Kidney capillary endothelial cell (primary cell): ENCODE data around the gene KDELR3.

Experiments
- DNase-seq: peaks from one replicate; pipeline ENCODE4 v3.0.0-alpha.2; 2018; ENCODE audit warnings: low spot score

Gene KDELR3

DNA sequence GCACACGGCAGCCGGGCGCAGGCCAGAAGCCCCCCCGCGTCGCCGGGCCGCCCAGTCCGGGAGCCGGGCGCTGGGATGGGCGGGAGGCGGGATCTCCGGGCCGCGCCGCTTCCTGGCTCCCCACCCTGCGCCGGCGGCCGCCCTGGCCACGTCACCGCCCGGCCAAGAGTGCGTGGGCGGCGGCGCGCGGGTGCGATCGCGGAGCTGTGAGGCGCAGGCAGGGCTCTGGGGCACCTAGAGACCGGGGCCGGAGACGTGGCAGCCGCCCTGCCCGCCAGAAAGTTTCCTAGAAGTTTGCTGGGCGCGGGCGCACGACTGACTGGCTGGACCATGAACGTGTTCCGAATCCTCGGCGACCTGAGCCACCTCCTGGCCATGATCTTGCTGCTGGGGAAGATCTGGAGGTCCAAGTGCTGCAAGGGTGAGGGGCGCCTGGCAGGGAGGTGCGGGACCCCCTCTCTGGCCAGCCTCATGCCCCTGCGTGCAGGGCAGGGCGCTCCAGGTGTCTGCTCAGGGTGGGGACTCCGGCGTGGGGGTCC lies at the start of gene KDELR3:
Gene KDELR3, plus strand, starts transcription at position 193 of the 539 bp plus-strand sequence. Its CDS starts 138 bp downstream, at position 331.
- peak; percentile 66 for DNase-seq

DNA sequence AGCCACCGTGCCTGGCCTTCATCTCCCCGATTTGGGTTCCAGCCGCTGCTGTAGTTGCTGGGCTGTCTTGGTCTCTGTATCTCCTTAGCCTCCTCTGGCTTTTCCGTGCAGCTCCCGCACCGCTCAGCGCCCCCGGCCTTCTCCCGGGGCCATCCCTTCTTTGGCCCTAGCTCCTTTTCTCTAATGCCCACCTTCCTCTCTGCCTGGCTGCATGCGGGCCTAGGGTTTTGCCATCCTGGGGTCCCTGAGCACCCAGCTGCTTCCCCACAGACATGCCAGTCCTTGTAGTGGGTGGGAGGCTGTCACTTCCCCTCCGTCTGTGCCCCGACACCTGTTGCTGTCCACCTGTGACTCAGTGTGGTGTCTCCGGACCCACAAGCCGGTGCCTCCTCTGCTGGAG lies 49.3 kb upstream of the KDELR3 start:
- no peak for DNase-seq

DNA sequence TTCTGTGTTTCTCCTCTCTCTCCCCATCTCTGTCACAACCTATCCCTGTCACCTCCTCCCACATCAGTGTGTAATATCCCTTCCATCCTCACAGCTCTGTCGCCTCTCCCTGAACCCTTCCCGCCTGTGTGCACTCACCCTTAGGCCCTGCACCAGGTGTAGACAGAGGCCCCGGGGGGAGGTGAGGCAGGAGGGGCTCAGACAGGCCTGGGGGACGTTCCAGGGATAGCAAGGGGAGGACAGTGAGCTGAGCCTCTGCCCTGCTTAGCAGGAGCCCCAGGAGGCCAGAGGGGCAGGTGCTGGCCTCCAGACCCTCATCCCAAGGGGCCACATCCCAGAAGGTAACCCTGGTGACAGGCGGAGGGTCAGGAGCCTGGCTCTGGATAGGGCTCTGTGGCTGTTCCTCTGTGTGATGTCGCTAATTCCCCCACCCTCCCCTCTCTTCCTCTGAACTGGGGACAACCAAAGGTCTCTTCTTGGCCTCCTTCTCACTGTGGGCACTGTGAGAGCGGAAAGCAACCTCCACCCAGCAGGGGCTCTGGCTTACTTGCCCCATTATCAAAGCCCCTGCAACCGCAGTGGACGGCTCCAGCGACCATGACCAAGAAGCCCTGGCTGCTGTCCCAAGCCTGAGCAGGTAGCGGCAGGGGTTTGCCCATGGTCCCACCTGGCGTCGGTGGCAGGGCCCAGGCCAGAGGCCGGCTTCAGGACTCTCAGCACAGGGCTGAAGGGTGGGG lies 48.6 kb upstream of the KDELR3 start:
- no peak for DNase-seq

DNA sequence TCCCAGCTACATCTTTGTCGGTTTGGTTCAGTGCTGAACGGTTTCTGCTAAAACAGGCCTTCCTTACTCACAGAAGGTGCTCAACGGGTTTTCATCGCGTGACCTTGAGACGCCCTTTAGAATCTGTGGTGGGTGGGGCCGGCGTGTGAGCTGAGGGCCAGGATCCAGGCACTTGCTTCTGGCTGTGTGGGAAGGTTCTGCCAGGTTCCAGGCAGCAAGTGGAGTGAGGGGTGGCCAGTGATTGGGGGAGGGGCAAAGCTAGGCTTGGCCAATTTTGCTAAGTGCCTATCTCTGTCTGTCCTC lies 48.1 kb upstream of the KDELR3 start:
- no peak for DNase-seq

DNA sequence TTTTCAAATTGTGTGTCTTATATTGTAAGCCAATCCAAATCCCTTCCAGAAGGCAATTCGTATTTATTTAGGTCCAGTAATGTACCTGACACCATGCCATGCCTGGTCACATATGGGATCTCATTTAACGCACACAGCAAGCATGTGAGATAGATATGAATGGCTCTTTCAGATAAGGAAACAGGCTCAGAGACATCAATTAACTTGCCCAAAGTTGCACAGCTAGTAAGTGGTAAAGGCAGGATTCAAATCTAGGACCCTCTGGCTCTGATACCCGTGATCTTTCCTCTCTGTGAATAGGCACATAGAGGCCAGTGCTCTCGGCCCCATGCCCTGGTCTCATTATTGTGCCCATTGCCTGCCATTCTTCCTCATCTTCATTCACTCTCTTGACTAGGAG lies 47.2 kb upstream of the KDELR3 start:
- no peak for DNase-seq

DNA sequence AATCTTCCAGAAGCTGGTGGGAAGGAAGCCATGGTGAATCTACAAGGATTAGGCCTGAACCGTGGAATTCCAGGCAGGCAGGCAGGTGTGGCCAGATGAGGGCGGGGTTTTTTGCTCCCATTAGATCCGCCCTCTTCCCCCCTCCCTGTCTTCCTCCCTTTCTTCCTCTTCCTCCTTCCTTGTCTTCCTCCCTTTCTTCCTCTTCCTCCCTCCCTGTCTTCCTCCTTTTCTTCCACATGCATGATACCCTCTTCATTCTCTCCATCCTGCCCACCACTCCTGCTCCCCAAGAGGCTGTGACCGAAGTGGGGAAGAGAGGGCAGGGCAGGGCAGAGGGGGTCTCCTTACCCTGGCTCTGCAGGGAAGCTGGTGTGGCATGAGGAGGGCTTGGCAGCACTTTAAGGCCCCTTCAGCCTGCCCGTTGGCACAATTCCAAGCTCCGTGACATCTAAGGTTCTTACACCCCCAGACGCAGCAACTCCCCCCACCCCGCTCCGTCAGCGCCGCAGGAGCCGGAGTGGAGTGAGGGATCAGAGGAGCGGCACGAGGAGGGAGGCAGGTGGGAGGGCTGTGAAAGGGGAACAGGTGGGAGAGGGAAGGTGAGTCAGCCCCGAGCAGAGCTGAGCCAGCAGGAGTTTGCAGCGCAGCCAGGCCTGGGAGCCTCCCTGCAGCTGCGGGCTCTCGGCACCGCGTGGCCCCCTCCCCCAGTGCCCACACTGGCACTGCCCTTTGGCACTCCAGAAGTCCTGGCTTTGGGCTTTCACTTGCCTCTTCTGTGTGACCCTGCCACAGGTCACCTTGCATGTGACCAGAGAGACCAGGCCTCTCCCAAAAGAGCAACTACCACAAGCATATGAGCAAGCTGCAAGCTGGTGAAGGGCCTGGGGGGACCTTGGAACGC lies 45.0 kb upstream of the KDELR3 start:
- DNase-seq = no peak

DNA sequence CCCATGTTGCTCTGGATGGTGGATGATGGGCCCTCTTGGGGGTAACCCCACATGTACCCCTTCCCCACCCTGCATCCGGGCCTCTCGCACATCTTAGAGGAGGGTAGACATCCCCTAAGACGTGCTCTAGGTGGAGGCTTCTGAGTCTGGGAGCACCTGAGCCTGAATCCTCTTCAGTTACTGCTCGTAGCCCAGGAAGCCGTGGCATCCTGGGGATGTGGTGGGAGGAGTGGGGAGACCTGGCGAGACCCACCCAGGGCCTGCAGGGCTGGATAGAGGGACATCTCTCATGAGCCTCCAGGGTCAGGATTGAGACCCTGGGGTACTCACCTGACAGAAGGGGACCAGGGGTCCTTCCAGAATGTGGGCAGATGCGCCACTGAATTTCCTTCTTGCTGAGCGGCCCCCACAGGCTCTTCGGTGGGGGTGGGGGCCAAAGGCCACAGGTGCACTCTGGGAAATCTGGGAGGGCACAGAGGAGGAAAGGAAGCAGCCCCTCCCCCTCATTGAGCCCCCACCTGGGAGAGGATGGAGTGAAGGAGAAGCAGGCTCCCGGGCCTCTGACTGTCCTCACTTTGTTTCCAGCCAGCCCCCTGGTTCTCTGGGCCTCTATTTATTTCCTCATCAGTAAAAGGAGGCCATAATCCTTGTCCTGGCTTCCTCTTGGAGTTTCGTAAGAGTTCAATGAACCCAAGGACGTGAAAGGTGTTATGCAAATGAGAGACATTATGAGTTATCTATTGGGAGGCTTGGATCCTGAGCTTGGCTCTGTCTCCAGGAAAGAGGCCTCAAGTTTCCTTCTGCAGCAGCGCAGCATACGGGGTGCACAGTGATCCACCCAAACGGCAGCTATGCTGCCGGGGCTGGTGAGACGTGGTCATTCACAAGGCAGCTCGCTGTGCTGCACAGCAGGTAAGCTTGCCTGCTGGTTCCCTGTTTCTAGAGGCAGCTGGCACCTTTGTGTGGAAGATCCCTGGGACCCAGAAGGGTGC lies 44.1 kb upstream of the KDELR3 start:
- DNase-seq = no peak

DNA sequence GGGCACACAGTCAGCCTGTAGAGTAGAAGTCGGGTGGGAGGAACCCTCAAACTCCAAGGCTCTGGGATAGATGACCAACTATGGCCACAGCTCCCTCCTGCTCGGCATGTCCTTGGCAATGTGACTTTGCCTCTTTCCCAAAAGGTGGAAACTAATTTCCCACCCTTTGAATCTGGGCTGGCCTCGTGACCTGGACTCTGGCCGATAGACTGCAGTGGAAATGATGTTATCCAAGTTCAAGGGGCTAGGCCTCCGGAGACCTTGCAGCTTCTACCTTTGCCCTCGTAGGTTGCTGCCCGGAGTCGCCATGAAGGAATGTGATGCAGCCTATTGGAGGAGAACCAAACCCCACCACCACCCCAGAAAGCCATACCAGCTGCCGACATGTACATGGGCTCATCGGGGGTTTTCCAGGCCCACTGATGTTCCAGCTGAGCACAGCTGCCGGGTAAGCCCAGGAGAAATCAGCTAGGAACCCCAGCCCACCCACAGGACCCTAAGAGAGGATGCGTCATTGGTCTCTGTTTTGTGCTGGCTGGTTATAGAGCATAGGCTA lies 43.3 kb upstream of the KDELR3 start:
- DNase-seq = no peak

DNA sequence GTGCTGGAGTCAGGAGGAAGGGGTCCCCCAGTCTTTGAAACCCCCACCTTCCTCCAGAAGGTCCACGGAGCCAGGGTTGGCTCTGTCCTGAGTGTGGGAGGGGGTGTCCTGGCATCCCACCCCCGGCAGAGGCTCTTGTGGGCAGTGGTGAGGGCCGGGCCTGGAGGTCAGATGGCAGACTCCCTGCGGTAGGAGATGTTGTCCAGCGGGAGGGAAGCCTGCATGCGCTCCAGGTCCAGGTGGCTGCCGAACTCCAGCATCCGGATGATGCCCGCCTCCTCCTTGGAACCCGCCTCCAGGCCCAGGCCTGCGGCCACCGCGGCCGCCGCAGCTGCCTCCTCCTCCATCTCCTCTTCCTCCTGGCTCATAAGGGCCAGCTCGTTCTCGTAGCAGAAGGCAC lies 41.3 kb upstream of the KDELR3 start:
- no peak for DNase-seq

DNA sequence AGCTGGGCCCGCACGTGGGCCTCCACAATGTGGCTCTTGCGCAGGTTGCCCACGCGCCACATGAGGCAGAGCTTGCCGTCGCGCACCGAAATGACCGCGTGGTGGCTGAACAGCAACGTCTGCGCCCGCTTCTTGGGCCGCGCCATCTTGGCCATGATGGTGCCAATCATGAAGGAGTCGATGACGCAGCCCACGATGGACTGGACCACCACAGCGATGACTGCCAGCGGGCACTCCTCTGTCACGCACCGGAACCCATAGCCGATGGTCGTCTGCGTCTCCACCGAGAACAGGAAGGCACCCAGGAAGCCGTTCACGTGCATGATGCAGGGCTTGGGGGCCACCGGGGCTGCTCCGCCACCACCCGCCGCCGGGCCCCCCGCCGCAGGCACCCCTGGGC lies 40.4 kb upstream of the KDELR3 start:
- no peak for DNase-seq

DNA sequence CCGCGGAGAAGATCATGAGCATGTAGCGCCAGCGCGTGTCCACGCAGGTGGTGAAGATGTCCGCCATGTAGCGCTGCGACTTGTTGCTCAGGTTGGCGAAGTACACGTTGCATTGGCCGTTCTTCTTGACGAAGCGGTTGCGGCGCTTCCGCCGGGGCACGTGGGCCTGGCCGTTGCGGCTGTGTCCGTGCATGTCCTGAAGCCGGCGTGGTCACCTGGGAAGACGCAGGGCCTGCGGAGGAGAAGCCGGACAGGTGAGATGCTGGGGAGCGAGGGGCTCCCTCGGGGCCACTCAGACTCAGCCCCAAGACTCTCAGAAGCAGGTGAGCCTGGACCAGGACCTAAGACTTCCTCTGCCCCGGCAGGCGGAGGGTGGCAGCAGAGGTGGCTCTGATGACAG lies 40.0 kb upstream of the KDELR3 start:
- no peak for DNase-seq

DNA sequence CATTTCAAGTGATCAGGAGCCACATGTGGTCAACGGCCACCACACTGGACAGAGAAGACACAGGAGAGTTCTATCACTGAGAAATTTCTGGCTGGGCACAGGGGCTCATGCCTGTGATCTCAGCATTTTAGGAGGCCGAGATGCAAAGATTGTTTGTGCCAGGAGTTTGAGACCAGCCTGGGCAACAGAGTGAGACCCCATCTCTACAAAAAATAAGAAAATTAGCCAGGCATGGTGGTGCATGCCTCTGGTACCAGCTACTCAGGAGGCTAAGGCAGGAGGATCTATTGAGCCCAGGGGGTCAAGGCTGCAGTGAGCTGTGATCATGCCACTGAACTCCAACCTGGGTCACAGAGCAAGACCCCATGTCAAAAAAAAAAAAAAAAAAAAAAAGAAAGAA lies 39.2 kb upstream of the KDELR3 start:
- no peak for DNase-seq

DNA sequence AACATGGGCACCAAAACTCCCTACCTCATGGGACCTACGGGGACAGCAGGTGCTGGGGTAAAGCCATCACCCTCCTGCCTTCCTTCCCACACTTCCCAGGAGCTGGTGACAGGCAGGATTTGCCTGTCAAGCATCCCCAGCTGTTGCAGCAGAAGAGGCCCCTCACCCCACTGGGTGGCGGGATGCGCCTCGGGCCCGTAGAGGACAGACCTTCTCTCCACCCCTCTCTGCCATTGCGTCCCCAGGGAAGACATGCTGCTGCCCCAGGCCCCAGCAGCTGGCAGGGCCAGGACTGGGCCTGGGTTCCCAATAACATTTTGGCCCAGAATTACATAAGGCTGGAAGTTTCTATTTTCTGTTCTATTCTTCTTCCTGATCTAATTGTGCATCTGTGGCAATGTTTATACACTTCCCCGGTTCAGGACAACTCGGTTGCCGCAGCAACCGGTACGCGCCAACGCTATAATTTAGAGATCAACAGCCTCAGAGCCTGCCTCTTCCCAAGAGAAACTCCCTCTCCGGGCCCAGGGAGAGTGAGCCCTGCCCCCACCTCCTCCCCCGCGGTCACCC lies 38.3 kb upstream of the KDELR3 start:
- no peak for DNase-seq

DNA sequence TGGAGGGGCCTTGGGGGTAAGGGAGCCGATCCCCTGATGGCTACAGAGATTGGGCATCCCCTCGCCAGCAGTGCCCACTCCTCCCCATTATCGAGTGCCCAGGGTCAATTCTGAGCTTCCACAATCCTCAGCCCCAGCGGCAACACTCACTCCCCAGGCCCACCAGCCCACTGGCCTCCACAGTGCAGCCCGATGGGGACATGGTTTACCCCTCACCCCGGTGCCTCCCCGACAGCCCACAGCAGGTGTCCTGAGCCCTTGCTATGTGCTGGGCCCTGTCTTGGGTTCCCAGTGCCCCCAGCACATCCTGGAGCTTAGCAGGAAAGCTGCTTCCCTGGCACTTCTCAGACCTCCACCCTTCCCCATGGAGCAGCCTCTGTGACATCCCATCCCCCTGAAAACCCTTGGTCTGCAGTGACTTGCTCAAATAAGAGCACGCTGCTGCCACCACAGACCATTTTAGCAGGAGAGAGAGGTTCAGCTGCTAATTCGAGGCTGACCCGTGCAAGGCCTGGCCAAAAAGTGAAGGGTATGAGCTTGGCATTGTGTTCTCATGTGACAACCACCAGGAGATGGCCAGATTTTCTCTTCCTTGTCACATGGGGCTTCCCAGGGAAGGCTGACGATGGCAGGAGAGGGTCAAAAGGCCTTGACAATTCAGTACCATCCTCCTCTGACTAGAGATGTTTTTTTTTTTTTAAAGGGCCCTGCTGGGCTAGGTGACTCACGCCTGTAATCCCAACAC lies 36.5 kb upstream of the KDELR3 start:
- no peak for DNase-seq

DNA sequence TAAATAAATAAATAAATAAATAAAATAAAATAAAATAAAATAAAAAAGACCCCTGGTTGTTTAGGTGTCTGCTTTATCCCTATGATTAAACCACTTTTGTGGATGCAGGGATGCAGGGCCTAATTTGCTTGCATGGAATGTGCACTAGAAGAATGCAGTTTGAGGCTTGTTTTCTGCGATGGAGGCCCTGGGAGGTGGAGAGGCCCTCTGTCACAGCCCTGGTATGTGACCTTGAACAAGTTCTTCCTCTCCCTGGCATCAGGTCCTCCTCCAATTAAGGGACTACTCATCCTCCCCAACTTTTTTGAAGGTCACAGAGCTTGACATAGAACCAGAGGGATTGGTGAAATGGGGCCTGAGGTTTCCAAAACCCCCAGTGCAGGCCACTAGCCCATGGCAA lies 35.6 kb upstream of the KDELR3 start:
- DNase-seq = no peak

DNA sequence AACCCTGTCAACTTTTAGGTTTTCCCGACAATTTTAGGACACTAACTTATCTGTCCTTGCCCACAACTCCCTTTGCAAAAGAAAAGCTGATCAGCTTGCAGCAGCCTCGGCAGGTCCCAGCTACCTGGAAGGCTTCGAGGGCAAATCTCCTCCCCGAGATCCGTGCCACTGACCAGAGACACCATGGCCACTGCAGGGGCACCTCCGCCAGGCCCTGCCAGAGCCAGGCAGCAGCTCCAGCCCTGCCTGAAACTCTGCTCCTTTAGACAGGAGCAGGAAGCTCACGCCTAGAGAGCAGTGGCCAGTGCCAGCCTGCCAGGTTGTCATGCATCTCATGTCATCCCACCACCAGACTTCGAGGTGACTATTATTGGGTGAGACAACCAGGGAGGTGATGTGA lies 34.0 kb upstream of the KDELR3 start:
- DNase-seq = no peak

DNA sequence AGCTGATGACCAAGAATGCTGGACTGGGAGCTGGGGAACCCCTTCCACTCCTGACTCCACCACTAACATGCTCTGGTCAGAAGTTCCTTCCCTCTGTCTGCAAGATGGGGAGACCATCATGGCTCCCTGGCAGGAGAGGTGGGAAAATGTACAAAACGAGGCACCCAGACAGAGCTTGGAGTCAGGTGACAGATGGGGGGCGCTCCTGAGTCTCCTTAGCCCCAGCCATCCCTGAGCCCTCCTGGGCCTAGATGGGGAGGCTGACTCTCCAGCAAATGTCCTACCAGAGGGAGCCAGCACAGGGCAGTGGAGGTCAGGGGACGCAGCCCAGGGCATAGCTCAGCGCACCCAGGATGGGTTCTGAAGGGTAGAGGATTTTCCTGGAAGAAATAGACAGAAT lies 32.9 kb upstream of the KDELR3 start:
- no peak for DNase-seq

DNA sequence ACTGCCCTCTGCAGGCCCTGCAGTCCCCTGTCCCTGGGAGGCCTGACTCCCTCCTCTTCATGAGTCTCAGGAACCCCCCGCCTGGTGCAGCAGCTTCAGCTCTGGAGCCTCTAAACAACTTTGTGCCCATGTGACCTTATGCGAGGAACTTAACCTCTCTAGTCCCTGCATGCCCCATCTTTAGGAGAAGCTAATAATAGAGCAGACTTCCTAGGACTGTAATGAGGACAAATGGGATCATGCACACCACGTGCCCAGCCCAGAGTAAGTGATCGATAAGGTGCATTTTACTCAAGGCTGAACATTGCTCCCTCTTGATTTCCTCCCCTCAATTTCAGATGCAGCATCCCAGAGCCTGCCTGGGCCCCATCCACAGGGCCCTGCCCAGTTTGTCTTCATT lies 31.9 kb upstream of the KDELR3 start:
- DNase-seq = no peak

DNA sequence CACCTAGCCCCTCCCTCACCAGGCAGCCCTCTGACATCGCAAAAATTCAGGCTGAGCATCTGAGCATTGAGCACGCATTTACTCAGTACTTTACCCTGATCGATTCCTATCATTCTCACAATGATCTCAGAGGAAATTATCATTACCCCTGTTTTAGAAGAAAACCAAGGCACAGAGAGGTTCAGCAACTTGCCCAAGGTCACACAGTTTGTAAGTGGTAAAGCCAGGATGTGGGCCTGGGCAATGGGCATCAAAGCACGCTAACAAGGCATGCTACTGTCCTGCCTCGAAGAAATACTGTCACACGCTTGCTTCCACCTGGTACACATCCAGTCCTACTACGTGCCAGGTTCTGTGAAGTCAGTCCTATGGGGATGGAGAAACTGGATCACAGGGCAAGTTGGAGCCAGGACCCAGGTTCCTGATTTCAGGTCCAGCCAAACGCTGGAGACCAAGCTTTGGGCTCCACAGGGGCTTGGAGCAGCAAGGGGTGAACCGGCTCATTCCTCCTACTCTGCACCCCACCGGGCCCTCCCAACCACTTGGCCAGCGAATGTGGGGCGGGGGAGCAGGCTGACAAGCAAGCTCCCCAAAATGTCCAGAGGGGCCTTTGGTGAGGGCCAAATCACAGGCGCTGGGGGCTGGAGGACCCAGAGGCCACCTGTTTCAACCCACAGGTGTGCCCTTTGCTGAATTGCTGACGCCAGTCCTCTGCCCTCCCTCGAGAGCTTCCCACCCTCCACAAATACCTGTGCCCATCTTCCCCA lies 31.1 kb upstream of the KDELR3 start:
- DNase-seq = no peak

DNA sequence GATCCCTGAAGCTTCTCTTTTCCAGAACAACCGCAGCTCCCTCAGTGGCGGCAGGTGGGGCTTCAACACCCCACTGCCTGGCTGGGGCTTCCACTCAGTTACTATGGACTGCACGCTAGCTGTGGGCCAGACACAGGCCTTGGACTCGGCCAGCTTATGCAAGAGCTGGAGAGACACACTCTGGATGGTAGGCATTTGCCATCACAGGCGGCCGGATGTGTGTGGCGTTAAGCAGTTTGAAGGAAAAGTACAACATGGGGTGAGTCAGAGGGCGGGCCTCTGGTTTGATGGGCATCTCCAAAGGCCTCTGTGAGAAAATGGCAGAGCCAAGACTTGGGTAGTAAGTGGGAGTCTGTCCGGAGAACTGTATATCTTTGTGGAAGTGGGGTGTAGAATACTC lies 30.5 kb upstream of the KDELR3 start:
- no peak for DNase-seq
